HPDE6-E6E7 (cell line): ENCODE results near the gene CAMKK2.
A peak's percentile ranks its signal among the peaks of the same experiment; 100 is the strongest.
"Not testable (repeated sequence)": the region's sequence is repeated elsewhere in the genome, so short reads cannot be mapped to it uniquely, and the experiment has no call there.

ENCODE experiments used
- DNase-seq: peaks from one replicate; pipeline ENCODE4 v3.0.0; 2011; ENCODE audit warnings: missing footprints; ENCODE audit errors: extremely low spot score

CAMKK2 gene

DNA sequence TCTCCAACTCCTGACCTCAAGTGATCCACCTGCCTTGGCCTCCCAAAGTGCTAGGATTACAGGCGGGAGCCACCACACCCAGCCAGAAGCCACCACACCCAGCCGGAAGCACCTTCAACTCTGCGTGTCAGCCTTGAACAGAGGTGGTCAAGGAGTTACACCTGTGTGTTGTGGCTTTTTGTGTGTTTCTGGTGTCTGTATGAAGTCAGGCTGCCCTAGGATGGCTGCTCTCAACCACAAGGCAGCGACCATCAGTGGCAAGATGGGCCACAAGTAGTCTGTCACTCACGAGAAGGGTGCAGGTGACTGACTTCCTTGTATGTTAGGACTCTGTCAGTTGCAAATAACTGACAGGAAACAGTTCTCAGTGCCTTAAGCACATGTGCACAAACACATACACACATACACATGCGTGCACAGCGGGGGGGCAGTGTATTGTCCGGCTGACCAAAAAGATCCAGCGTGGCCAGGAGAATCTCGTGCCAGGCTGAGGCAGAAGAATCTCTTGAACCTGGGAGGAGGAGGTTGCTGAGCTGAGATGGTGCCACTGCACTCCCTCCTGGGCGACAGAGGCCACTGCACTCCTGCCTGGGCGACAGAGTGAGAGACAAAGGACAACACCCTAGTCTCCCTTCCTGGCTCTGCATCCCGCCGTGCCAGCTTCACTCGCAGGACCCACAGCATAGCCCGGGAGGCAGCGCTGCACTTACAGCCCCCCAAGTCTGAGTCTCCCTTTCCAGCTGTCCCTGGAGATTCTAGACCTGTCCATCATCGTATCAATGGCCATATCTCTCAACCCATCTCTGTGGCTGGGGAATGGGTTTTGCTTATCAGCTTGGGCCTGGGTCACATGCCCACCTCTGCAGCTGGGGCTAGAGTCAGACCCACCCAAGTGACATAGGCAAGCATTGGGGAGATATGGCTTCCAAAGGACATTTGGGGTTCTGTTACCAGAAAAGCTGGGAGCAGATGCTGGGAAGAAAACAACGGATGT lies 72.9 kb downstream of the CAMKK2 start:
- no peak for DNase-seq

DNA sequence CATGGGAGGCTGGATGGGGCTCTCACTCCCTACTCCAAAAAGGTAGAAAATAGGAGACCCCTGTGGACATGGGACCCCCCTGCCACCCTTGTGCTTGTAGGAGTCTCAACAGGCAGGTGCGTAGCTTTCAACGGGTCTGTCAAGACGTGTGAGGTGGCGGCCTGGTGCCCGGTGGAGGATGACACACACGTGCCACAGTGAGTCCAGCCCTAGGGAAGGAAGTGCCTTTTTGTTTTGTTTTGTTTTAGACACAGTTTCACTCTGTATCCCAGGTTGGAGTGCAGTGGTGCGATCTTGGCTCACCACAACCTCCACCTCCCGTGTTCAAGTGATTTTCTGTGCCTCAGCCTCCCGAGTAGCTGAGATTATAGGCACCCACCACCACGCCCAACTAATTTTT lies 73.7 kb downstream of the CAMKK2 start:
- no peak for DNase-seq

DNA sequence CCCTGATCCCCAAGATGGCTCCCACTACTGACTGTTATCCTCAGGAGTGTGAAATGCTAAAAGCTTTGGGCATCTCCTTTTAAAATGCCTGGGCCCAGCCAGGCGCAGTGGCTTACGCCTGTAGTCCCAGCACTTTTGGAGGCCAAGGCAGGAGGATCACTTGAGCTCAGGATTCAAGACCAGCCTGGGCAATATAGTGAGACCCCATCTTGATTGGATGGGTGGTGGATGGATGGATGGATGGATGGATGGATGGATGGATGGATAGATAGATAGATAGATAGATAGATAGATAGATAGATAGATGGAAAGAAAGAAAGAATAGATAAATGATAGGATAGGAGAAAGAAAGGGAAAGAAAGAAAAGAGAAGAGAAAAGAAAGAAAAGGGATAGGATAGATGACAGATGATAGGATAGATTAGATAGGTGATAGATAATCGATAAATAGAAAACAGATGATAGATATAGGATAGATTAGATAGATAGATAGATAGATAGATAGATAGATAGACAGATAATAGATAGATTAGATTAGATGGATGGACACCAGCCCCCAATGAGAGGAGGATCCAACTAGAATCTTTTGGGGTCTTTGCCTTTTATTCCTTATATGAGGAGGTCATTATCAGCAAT lies 77.0 kb downstream of the CAMKK2 start:
- no peak for DNase-seq

DNA sequence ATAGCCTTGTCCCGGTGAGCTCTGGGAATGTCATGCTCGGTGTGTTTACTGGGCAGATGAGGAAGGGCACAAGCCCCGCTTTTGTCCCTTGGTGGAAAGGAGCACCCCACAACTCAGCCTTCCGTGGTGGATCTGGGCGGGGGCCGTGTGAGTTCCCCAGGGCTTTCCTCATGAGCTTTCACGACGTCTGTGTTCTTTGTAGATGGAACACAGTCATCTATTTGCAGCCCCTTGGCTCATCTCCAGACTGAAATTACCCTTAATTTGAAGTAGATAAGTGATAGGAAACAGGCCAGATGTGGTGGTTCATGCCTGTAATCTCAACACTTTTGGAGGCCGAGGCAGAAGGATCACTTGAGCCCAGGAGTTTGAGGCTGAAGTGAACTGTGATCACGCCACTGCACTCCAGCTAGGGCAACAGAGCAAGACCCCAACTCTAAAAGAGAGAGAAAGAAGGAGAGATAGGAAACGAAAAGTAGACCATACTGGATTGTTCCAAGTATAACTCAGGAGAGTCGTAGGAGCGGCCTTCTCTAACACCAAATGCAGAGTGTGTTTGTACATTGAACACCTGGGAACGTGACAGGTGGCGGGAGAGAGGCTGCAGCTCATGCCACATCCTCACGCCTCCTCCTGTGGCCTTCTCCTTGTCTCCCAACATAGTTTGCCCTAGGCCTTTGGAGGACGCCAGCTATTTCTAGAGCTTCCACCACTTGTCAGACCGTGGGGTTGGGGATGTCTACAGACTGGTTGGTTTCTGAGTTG lies 77.7 kb downstream of the CAMKK2 start:
- no peak for DNase-seq

DNA sequence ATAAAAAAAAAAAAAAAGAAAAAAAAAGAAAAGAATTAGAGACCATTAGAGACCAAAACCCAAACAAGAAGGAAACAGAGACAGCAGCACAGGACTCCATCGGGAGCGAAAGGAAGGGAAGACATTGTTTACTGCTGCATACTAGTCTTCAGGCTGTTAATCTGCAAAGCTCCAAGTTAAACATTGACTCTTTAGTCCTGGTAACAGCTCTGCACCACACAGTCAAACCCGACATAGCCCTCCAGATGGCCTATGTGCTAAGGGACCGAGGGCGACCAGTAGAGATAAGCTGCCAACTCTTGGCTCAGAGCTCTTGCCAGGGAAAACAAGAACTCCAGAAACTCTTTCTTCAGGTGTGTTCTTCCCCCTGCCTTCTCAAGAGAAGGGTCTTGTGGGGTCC lies 78.7 kb downstream of the CAMKK2 start:
- DNase-seq = no peak

DNA sequence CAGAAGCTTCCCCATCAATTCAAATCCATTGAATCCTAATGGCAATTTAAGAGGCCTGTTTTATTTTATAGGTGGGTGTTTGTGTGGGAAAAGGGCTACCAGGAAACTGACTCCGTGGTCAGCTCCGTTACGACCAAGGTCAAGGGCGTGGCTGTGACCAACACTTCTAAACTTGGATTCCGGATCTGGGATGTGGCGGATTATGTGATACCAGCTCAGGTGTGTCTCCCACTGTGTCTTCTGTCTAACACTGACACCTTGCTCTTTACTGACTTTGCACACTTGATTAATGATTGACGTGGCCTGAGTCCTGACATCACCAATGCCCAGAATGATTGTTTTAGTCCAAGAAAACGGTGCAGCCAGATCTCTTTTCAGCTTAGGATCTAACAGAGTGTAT lies 79.4 kb downstream of the CAMKK2 start:
- no peak for DNase-seq

DNA sequence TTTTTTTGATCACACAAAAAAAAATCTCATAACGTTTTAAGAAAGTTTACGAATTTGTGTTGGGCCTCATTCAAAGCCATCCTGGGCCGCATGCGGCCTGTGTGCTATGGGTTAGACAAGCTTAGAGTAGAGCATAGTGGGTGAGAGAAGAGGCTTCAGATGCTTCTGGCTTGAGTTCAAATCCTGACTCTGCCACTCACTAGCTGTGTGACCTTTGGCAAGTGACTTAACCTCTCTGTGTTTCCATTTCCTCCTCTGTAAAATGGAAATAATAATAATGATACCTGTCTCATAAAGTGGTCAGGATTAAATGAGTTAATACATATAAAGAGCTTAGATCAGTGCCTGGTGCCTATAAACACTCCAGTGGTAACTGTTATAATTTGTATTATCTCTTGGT lies 80.4 kb downstream of the CAMKK2 start:
- DNase-seq = no peak

DNA sequence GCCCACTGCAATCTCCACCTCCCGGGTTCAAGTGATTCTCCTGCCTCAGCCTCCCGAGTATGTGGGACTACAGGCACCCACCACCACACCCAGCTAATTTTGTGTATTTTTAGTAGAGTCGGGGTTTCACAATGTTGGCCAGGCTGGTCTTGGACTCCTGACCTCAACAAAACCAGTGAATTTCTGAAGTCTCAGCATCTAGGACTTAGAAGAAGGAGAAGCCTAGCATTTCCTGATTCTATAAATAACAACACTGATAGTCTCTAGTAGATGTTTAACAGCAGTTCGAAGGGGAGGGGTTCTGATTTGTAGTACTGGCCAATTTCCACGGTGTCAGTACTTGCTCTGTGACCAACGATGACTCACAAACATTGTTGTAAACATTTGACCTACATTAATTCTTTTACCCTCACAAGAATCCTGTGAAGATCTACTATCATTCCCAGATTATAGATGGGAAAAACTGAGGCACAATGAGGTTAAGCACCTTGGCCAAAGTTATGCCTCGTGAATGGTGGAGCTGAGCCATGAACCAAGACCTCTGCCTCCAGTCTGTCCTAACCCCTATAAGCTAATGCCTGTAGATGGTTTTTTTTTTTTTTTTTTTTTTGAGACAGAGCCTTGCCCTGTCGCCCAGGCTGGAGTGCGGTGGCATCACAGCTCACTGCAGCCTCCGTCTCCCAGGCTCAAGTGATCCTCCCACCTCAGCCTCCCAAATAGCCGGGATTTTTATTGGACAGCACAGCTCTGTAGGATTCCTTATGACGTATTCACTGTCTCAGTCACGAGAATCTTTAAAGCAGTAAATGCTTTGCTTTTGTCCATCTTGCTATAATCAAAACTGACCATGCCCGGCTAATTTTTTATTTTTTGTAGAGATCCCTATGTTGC lies 81.4 kb downstream of the CAMKK2 start:
- DNase-seq = peak; percentile 81

DNA sequence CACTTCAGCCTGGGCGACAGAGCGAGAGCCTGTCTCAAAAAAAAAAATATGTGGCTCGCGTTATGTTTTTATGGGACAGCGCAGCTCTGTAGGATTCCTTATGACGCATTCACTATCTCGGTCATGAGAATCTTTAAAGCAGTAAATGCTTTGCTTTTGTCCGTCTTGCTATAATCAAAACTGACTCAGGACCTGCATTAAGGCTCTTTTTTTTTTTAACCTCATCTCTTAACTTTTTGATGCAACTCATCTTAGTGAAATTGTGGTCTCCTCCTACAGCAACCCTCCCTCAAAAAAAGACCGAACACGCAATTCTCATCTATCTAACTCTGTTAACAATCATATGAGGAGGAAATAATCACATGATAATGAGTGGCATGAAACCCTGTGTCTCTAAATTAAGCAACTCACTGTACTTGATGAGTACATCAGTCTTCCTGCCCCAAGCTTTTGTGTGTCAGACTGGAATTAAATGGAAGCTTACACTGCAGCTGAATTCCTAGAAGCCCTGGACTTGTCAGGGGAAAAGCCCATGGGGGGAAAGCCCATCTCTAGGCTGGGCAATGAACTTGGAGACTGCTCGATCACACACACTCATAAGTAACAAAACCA lies 82.2 kb downstream of the CAMKK2 start:
- DNase-seq = no peak

DNA sequence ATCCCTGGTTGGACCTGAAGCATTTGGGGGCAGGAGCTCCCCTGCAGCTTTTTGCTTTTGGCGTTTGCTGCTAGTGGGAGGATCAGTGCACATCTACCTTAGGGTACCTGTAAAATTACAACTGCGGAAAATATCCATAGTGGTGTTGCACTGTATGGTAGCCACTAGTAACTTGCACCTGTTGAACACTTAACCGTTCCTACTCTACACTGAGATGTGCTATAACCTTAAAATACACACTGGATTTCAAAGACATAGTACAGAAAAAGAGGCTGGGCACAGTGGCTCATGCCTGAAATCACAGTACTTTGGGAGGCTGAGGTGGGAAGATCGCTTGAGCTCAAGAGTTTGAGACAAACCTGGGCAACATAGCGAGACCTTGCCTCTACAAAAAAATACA lies 83.6 kb downstream of the CAMKK2 start:
- DNase-seq = no peak

DNA sequence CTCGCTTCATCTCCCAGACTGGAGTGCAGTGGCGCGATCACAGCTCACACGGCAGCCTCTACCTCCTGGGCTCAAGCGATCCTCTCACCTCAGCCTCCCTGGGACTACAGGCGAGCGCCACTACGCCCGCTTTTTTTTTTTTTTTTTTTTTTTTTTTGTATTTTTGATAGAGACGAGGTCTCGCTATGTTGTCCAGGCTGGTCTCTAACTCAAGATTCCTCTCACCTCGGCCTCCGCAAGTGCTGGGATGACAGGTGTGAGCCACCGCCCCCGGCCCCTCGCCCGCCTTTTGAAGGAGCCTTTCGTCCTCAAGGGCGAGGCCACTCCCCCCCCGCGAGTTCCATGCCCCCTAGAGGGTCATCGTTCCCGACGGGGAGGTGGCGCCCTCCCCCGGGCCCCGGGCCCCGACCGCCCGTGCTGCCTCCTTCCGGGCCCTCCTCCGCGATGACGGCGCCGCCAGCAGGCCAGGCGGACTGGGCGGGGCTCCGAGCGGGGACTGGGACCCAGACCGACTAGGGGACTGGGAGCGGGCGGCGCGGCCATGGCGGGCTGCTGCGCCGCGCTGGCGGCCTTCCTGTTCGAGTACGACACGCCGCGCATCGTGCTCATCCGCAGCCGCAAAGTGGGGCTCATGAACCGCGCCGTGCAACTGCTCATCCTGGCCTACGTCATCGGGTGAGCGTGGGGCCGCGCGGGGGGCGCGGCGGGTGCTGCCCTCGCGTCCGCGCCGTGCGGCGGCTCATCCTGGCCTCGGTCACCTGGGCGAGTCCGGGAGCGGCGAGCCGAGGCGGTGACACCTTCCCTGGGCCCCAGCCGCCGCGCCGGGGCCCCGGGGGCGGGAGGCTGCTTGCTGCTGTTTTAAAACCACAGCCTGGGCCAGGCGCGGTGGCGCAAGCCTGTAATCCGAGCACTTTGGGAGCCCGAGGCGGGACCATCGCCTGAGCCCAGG lies 86.6 kb downstream of the CAMKK2 start, which contains the start of gene P2RX4:
P2RX4 (plus strand) TSS at position 506 of the 949 bp plus-strand sequence; CDS start at position 542, 36 bp downstream.
- DNase-seq = peak; percentile 58

DNA sequence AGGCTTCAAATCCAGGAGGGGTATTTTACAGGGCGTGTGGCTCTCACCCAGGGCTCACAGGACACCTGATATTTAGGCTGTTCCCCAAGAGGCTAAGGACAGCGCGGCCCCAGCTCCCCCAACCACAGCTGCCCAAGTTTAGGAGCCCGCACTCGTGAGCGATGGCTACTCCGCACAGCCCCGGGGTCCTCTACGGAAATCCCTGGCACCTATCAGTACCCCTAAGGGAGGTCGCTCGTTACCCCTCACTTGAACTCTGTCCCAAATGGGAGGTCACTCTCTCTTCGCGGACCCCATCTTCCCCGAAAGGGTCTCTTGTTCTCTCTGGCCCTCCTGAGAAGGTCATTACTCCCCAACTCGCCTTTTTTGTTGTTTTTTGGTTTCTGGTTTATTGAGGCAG lies 87.3 kb downstream of the CAMKK2 start:
- no peak for DNase-seq

DNA sequence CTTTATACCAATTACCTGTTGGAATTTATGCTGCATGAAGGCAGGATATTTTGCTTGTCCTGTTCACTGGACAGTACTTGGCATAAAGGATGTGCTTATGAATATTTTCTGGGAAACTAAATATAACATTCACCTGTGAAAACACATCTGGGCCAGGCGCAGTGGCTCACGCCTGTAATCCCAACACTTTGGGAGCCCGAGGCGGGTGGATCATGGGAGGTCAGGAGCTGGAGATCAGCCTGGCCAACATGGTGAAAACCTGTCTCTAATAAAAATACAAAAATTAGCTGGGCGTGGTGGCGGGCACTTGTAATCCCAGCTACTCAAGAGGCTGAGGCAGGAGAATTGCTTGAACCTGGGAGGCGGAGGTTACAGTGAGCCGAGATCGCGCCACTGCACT lies 87.9 kb downstream of the CAMKK2 start:
- DNase-seq = not testable (repeated sequence)

DNA sequence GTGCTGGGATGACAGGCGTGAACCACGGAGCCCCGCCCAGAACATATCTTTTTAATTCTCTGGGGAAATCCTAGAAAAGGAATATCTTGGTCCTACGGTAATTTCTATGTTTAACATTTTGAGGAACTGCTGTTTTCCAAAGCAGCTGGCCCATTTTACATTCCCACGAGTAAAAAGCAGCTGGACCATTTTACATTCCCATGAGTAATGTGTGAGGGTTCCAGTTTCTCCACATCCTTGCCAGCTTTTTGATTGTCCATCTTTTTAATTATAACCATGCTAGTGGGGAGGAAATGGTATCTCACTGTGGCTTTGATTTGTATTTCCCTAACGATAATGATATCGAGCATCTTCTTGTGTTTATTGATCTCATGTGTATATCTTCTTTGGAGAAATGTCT lies 91.0 kb downstream of the CAMKK2 start:
- no peak for DNase-seq

DNA sequence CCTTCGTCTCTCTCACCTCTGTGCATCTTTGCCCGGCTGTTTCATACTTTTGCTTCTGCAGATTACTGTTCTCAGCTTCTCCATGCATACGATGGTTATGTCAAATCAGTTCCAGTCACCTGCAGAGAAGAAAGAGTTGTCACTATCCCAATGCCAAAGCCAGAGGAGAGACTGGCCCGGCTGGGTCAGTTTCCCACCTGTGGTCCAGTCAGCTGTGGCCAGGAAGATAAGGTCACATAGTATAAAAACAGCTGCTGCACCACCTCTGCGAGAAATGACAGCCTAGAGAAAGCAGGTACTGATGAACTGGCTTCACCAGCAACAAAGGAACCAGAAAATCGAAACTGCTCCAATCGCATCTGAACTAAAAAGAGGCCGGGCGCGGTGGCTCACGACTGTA lies 93.0 kb downstream of the CAMKK2 start:
- no peak for DNase-seq

DNA sequence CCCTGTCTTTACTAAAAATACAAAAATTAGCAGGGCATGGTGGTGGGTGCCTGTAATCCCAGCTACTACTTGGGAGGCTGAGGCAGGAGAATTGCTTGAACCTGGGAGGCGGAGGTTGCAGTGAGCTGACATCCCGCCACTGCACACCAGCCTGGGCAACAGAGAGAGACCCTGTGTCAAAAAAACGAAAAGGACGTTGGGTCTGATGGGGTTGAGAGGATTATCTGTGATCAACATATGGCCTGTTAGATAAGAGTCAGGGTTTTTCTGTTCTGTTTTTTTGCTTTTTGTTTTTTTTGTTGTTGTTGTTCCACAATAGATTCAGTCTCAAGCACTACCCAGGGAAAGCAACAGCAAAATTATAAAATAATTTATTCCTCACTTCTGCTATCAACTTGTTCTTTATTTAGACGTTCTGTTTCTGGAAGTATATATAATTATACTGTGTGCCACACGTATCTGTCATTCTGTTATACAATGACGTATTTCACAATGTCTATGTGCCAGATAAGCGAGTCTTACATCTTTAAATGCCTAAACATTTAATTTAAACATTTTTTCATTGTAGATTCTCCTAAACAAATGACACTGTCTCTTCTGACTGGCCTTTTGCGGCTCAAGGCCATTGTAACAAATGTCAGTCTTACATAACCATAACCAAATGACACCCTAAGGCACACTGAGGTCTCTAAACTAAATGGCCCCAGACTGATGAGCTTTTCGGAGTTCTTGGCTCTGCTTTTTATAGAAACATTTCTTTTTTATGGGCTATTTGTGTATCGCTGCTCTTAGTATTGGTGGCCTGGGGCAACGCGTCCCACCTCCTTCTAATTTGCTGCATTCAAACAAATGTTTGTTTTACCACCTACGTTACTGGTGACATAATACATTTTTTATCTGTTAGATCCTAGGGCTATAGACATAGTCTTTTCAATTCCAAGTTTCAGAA lies 93.8 kb downstream of the CAMKK2 start:
- no peak for DNase-seq

DNA sequence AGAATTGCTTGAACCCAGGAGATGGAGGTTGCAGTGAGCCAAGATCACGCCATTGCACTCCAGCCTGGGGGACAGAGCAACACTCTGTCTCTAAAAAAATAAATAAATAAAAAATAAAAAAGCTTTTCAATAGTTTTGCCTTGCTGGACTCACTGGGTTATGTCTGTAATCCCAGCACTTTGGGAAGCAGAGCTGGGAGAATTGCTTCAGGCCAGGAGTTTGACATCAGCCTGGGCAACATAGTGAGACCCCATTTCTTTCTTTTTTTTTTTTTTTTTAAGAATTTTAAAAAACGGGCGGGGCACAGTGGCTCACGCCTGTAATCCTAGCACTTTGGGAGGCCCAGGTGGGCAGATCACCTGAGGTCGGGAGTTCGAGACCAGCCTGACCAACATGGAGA lies 95.4 kb downstream of the CAMKK2 start:
- DNase-seq = not testable (repeated sequence)

DNA sequence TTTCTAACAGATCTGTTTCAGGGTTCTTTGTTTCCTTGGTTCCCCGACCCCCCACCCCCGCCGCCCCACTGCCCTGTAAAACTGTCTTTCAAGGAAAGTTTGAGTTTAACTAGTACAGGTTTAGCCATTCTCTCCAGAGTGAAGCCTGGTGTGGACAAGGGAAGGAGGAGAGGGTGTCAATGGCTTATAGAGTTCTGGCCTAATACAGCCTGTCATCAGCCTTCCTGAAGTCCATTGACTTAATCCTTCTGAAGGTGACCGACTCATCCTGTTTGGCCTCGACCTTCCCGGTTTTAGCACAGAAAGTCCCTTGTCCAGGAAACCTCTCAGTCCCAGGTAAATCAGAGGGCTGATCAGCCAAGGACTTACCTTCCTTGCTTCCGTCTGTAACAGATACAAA lies 97.6 kb downstream of the CAMKK2 start:
- DNase-seq = no peak
